Activated naive CD8-positive, alpha-beta T cell treated with anti-CD3 and anti-CD28 coated beads, Interleukin-2, amount 10 ng/mL, durations not matched to agents 7 days and 5 days (primary cell): ENCODE measurements around the gene PTPRH. TPM values are rescaled to one million over a fixed set of nuclear protein-coding genes. Genes with fewer than 3 reads are reported as not detected.
"Not testable (repeated sequence)": the region's sequence is repeated elsewhere in the genome, so short reads cannot be mapped to it uniquely, and the experiment has no call there.

Source experiments
- ATAC-seq: fragments of 150-1000 bp; cut with Tn5 transposase; one replicate; pipeline ENCODE4 v1.10.0; 2021; ENCODE audit warnings: low read depth, moderate library complexity
- POLR2A ChIA-PET: fragments of 350-600 bp; sonication (Branson Sonifier 250); formaldehyde crosslinking; loops from one replicate; lab custom pipeline; 2021; ENCODE audit warnings: antibody characterized with exemption; lab: Charles Lee
- DNase-seq: peaks from one replicate; pipeline ENCODE4 v3.0.0; 2021
- H3K27ac Mint-ChIP-seq: one replicate; pipeline ENCODE4 v1.8.0; 2022; ENCODE audit warnings: mild to moderate bottlenecking, mixed read lengths
- H3K27me3 Mint-ChIP-seq: one replicate; pipeline ENCODE4 v1.8.0; 2022; ENCODE audit warnings: mild to moderate bottlenecking, moderate library complexity, mixed read lengths
- H3K36me3 Mint-ChIP-seq: one replicate; pipeline ENCODE4 v1.8.0; 2021; ENCODE audit warnings: mild to moderate bottlenecking, mixed read lengths
- H3K4me1 Mint-ChIP-seq: one replicate; pipeline ENCODE4 v1.8.0; 2021; ENCODE audit warnings: mixed read lengths
- H3K4me3 Mint-ChIP-seq: one replicate; pipeline ENCODE4 v1.8.0; 2022; ENCODE audit warnings: mild to moderate bottlenecking, moderate library complexity, mixed read lengths
- H3K9me3 Mint-ChIP-seq: one replicate; pipeline ENCODE4 v1.8.0; 2021; ENCODE audit warnings: mixed read lengths
- total RNA-seq, 2 experiments: library from RNA; stranded (reverse); gene quantifications; one replicate each; pipeline ENCODE4 v1.2.3, GENCODE V29; 2021

Gene PTPRH
- total RNA-seq, 2 experiments from 2014 or later = not detected

DNA sequence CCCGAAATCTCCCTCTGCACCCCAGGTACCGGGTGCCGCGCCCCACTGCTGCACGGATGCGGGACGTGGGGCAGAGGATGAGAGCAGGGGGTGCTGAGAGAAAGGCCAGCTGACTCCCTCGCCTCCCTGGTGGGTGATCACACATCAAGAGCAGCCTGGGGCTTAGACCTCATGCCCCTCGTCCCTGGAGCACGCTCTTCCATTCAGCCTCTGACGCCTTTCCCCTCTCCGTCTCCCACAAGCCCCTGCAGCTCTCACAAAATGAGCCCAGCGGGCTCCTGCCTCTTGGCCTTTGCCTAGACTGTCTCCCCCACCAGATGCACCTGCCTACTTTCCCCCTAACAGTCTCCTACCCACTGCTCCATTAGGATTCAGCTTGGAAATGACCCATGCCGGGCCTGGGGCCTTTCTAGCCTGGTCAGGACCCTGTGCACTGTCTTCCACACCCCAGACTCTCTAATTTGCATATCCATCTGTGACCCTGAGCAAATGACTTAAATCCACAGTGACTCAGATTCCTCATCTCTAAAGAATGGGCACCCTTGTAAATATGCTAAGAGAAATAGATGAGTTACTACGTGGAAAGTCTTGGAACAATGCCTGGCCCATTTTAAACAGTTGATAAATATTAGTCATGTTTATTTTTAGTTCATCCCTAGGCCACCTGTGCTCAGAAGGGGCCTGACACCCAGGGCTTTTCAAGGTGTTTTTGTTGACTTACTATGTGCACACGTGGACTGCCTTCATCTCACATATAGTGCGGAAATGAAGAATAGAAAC lies 582 bp upstream of the PTPRH start:
- Mint-ChIP-seq H3K27me3 (peaks cover 15% of the 10 kb centered on the region), H3K9me3 (peaks cover 6% of the 10 kb centered on the region), H3K4me3 (no peak overlapping the region), H3K4me1 (peaks cover 3% of the 10 kb centered on the region), H3K36me3 (no peaks in the 10 kb centered on the region), H3K27ac (peak overlapping the region; percentile 30)
- no peak for DNase-seq
- POLR2A ChIA-PET = no interaction called here
- ATAC-seq = no peak

DNA sequence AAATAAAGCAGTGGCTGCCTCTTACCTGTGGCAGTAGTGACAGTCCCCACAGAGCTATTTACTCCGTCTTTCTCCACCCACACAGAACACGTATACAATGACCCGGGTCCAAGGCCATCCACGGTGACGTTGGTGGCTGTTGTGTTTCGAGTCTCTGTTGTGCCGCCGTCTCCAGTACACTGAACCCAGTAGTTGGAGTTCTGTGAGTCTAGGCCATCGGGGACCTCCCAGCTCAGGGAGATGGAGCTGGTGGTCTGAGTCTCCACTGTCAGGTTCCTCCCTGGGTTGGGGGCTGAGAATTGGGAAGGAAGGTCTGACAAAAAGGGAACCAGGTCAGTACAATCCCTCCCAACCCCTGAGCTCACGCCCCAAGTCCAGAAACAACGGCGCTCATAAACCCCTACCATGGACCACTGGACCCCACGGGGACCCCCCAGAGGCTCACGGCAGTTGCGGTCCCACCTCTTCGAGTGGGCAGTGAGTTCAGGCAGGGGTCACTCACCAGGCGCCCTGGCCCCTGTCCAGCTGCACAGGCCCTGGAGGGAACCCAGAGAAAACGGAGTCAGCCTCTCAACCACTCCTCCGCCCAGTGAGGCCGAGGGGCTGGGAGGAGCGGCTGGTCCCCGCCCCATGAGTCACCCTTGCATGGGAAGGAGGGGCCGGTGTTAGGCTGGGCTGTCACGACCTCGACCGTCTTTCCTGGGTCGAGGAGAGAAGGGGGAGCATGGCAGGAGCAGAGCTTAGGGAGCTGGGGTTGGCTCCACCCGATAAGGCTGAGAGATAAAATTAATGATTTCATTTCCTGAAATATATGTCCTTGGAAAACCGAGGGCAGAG lies 2.4 kb downstream of the PTPRH start:
- no peak for DNase-seq
- Mint-ChIP-seq H3K36me3 (no peaks in the 10 kb centered on the region), H3K27ac (peak overlapping the region; percentile 80), H3K4me1 (peaks cover 3% of the 10 kb centered on the region), H3K9me3 (peaks cover 2% of the 10 kb centered on the region), H3K4me3 (peak overlapping the region; percentile 37), H3K27me3 (peaks cover 21% of the 10 kb centered on the region)
- POLR2A ChIA-PET = interaction anchor here (0.6 kb wide), 1 partner anchor 29 kb away, joined by 3 read pairs; no protein-coding TSS in a partner anchor
- peak; percentile 83 for ATAC-seq

DNA sequence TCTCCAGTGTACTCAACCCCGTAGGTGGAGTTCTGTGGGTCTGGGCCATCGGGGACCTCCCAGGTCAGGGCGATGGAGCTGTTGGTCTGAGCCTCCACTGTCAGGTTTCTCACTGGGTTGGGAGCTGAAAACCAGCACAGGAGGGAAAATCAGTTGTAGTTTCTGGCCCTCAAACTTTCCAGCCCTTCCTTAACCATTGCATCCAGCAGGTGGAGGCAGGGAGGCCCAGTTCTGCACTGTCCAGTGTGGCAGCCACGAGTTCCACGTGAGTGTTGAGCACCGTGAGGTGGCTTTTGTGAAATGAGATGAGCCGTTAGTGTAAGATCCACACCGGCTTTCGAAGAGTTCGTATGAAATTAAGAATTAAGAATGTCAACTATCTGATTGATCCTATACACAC lies 7.1 kb downstream of the PTPRH start:
- H3K36me3 Mint-ChIP-seq, H3K4me1 Mint-ChIP-seq, ATAC-seq, H3K27ac Mint-ChIP-seq, DNase-seq, H3K9me3 Mint-ChIP-seq, H3K4me3 Mint-ChIP-seq: not testable (repeated sequence)
- peaks cover 17% of the 10 kb centered on the region for H3K27me3 Mint-ChIP-seq
- POLR2A ChIA-PET = interaction anchor here (0.5 kb wide), 1 partner anchor 168 kb away, joined by 3 read pairs; no protein-coding TSS in a partner anchor

DNA sequence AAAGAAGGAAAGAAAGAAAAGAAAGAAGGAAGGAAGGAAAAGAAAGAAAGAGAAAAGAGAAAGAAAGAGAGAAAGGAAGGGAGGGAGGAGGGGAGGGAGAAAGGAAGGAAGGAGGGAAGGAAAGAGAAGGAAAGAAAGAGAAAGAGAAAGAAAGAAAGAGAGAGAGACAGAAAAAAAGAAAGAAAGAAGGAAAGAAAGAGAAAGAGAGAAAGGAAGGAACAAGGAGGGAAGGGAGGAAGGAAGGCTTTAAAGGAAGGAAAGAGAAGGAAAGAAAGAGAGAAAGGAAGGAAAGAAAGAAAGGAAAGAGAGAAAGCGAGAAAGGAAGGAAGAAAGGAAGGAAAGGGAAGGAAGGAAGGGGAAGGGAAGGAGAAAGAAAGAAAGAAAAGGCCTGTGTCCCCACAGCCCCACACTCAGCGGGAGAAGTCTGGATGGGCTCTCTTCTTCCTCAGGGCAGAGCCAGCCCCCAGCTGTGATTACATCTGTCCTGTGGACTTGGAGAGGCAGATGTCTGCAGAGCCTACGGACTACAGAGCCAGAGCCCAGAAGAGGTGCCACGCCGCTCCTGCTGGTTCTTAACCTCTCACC lies 9.6 kb downstream of the PTPRH start:
- Mint-ChIP-seq H3K27ac (no peak overlapping the region), H3K4me1 (no peaks in the 10 kb centered on the region), H3K9me3 (no peaks in the 10 kb centered on the region), H3K27me3 (peaks cover 13% of the 10 kb centered on the region), H3K36me3 (no peaks in the 10 kb centered on the region), H3K4me3 (no peak overlapping the region)
- ATAC-seq (no peak), DNase-seq (no peak)
- POLR2A ChIA-PET = no interaction called here

DNA sequence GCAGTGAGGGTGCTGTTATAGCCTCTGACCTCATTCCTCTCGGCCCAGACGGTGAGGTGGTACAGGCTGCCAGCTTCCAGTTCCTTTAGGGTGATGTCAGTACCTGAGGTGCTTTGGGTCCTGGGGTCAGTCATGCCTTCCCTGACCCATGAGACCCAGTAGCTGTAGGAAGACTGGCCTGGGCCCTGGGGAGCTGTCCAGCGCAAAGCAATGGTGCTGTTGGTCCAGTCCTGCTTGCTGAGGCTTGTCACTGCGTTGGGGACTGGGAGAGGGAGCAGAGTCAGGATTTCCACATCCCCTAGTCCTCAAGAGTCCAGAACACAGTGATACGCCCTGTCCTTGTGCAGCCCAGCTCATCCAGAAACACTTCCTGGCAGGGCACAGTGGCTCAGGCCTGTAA lies 10.7 kb downstream of the PTPRH start:
- POLR2A ChIA-PET = interaction anchor here (0.5 kb wide), 1 partner anchor 374 kb away, joined by 3 read pairs; no protein-coding TSS in a partner anchor
- H3K4me1 Mint-ChIP-seq = no peaks in the 10 kb centered on the region
- ATAC-seq (no peak), DNase-seq (no peak)
- H3K36me3 Mint-ChIP-seq = no peaks in the 10 kb centered on the region
- no peaks in the 10 kb centered on the region for H3K9me3 Mint-ChIP-seq
- no peak overlapping the region for H3K4me3 Mint-ChIP-seq
- peaks cover 17% of the 10 kb centered on the region for H3K27me3 Mint-ChIP-seq
- H3K27ac Mint-ChIP-seq = no peak overlapping the region

DNA sequence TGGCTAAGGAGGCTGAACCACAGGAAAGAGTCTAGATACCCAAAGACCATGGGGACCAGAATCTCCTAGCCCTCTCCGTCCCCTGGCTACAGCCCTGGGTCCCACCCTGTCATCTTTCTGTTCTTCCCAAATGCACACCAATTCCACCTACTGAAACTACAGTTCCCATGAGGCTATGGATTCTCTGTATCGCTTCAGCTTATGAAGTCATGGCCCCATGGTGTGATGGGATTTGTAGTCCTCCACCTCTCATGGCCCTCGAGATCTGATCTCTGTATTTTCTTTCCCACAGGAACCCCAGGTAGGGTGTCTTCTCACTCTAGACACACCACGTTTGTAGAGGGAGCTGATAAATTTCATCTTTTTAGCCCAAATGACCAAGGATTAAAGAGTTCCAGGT lies 11.8 kb downstream of the PTPRH start:
- POLR2A ChIA-PET = no interaction called here
- no peak for DNase-seq
- Mint-ChIP-seq H3K9me3 (no peaks in the 10 kb centered on the region), H3K4me3 (no peak overlapping the region), H3K4me1 (peaks cover 2% of the 10 kb centered on the region), H3K36me3 (no peaks in the 10 kb centered on the region), H3K27me3 (peaks cover 18% of the 10 kb centered on the region), H3K27ac (no peak overlapping the region)
- ATAC-seq = no peak

DNA sequence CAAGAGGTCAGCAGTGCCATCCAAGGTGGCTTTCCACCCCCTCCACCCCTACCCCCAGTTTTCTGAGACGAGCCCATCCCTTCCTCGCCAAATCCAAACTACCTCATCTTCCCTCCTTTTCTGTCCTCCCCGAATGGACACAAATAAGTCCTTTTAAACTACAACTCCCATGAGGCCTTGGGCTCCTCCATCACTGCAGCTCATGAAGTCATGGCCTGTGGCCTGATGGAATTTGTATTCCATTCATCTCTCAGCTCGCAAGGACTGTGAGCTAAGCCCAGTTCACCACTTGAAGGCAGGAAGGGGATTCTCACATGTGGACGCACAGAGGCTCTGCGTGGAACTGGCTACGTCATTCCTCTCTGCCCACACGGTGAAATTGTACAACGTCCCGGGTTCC lies 12.5 kb downstream of the PTPRH start:
- POLR2A ChIA-PET = no interaction called here
- Mint-ChIP-seq H3K27ac (no peak overlapping the region), H3K27me3 (peaks cover 13% of the 10 kb centered on the region), H3K4me1 (peaks cover 2% of the 10 kb centered on the region), H3K9me3 (no peaks in the 10 kb centered on the region), H3K36me3 (no peaks in the 10 kb centered on the region), H3K4me3 (no peak overlapping the region)
- ATAC-seq (no peak), DNase-seq (no peak)

DNA sequence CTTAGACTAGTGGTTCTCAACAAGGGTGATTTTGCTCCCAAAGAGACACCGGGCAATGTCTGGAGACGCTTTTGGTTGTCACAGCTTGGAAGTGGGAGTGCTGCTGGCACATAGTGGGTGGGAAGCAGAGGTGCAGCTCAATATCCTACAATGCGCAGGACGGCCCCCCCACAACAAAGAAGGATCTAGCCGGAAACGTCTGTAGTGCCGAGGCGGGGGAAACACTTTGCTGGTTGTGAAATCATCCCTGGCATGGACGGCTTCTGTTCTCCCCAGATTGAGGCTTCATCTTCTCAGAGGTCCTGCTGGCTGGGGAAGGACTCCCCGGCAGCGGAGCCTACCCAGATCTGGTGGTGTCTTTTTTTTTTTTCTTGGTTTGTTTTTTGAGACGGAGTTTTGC lies 15.8 kb downstream of the PTPRH start:
- POLR2A ChIA-PET = interaction anchor here (0.7 kb wide), 2 partner anchors 8 to 60 kb away, joined by 3 to 5 read pairs; no protein-coding TSS in a partner anchor
- peaks cover under 1% of the 10 kb centered on the region for H3K36me3 Mint-ChIP-seq
- no peak for ATAC-seq
- DNase-seq = no peak
- no peaks in the 10 kb centered on the region for H3K9me3 Mint-ChIP-seq
- no peak overlapping the region for H3K4me3 Mint-ChIP-seq
- peaks cover 12% of the 10 kb centered on the region for H3K4me1 Mint-ChIP-seq
- H3K27me3 Mint-ChIP-seq = peaks cover 9% of the 10 kb centered on the region
- H3K27ac Mint-ChIP-seq = no peak overlapping the region

DNA sequence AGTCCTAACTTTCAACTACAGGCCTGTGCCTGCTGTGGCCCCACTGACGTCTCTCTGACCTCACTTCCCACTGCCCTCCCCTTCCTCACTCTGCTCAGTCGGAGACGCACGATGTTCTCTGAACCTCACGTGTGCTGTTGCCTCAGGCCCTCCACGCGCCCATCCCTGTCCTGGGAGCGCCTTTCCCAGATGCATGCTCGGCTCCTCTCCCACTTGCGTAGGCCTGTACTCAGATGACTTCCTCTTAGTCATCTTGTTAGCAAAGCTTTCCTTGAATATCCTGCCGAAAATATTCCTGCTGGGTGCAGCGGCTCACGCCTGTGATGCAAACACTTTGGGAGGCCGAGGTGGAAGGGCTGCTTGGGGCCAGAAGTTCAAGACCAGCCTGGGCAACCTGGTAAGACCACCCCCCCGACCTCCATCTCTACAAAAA lies 19.9 kb downstream of the PTPRH start:
- Mint-ChIP-seq H3K36me3 (peaks cover 1% of the 10 kb centered on the region), H3K9me3 (no peaks in the 10 kb centered on the region), H3K27ac (peak overlapping the region; percentile 73), H3K4me3 (peak overlapping the region; percentile 81), H3K27me3 (peaks cover 11% of the 10 kb centered on the region), H3K4me1 (peaks cover 23% of the 10 kb centered on the region)
- DNase-seq (no peak), ATAC-seq (no peak)
- POLR2A ChIA-PET = no interaction called here

DNA sequence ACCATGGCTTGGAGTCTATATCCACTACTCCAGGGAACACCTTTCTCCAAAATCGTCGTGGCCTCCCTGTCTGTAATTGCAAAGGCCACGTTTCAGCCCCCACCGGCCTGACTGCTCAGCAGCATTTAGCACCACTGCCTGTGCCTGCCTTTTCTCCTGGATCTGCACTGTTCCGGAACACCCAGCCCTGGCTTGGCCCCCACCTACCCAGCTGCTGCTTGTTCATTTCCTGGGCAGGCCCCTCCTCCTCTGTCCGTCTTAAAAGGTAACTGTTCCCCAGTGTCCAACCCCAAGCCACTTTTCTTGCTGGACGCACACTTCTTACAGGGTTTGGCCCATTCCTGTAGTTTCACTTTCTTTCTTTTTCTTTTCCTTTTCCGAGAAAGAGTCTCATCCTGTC lies 20.7 kb downstream of the PTPRH start:
- peaks cover 8% of the 10 kb centered on the region for H3K27me3 Mint-ChIP-seq
- DNase-seq (no peak), ATAC-seq (peak; percentile 65)
- peak overlapping the region; percentile 85 for H3K27ac Mint-ChIP-seq
- peaks cover 29% of the 10 kb centered on the region for H3K4me1 Mint-ChIP-seq
- H3K4me3 Mint-ChIP-seq = peak overlapping the region; percentile 81
- POLR2A ChIA-PET = no interaction called here
- H3K9me3 Mint-ChIP-seq = no peaks in the 10 kb centered on the region
- peaks cover 1% of the 10 kb centered on the region for H3K36me3 Mint-ChIP-seq

DNA sequence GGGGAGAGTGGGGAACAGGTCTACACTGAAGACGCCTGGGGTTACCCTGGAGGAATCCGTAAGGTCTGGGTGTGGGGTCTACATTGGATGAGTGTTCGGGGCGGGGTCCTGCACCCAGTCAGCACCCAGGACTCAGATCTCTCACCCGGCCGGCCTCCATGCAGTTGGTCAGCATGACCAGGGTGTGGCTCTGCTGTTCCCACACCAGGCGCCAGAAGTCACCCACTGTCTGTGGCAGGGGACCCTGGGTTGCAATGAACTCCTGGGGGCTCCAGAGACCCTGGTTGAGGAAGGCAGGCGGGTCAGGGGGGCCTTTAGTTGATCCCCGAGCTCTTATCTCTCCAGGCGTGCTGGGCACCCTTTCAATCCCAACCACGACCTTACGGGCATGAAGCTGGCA lies 23.2 kb downstream of the PTPRH start:
- Mint-ChIP-seq H3K27ac (no peak overlapping the region), H3K27me3 (peaks cover 12% of the 10 kb centered on the region), H3K36me3 (peaks cover 1% of the 10 kb centered on the region), H3K9me3 (no peaks in the 10 kb centered on the region), H3K4me1 (peaks cover 27% of the 10 kb centered on the region), H3K4me3 (no peak overlapping the region)
- no peak for ATAC-seq
- POLR2A ChIA-PET = no interaction called here
- DNase-seq = no peak

DNA sequence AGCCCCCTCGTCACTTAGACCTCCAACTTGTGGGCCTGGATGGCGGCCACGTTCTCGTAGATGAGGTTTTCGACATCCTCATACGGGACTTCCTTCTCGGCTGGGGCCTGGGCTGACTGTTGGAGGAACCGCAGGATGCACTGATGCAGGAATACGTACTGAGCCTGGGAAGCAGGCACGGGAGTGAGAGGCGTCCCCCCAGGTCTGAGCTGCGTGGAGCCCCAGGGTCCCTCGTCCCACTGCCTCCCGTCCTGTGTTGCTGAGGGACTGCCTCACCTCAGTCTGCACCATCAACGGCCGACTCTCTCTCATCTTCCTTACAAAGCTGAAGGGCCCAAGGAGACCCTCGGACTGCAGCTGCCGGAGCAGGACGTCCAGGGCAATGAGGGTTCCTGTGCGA lies 27.6 kb downstream of the PTPRH start:
- H3K27me3 Mint-ChIP-seq = peaks cover 41% of the 10 kb centered on the region
- DNase-seq = no peak
- no peak overlapping the region for H3K4me3 Mint-ChIP-seq
- peaks cover 31% of the 10 kb centered on the region for H3K4me1 Mint-ChIP-seq
- no peak for ATAC-seq
- POLR2A ChIA-PET = interaction anchor here (2.3 kb wide), 1 partner anchor 78 kb away, joined by 5 read pairs; the partner anchor contains the start of gene PPP6R1
- no peaks in the 10 kb centered on the region for H3K36me3 Mint-ChIP-seq
- no peaks in the 10 kb centered on the region for H3K9me3 Mint-ChIP-seq
- no peak overlapping the region for H3K27ac Mint-ChIP-seq
